Choroid plexus epithelial cell (primary cell): ENCODE data around the gene PHETA1.

ENCODE experiments used
- DNase-seq: peaks from one replicate; pipeline ENCODE4 v3.0.0-alpha.2; 2010; ENCODE audit warnings: low read depth
- H3K4me3 ChIP-seq: 2 replicates; pipeline ENCODE4 v1.5.1; 2011; ENCODE audit warnings: low read depth, mild to moderate bottlenecking, control low read depth, low read length, moderate library complexity
- TF ChIP-seq, protein P1 (sequence below): conservative IDR thresholded peaks from 2 replicates; pipeline ENCODE4 v1.5.1; 2011; ENCODE audit warnings: low read depth, mild to moderate bottlenecking, control low read depth, inconsistent platforms, low read length, moderate library complexity

Gene PHETA1, protein sequence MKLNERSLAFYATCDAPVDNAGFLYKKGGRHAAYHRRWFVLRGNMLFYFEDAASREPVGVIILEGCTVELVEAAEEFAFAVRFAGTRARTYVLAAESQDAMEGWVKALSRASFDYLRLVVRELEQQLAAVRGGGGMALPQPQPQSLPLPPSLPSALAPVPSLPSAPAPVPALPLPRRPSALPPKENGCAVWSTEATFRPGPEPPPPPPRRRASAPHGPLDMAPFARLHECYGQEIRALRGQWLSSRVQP

GRCh38 chr12:111368788-111369495 lies at the start of gene PHETA1:
Gene PHETA1, minus strand, starts transcription at chr12:111369095. Its CDS starts 5,668 bp downstream, at chr12:111363427.
- peak; percentile 88 for DNase-seq
- H3K4me3 ChIP-seq: peak within 1 kb of the TSS; percentile 83
- TF ChIP-seq, protein P1, sequence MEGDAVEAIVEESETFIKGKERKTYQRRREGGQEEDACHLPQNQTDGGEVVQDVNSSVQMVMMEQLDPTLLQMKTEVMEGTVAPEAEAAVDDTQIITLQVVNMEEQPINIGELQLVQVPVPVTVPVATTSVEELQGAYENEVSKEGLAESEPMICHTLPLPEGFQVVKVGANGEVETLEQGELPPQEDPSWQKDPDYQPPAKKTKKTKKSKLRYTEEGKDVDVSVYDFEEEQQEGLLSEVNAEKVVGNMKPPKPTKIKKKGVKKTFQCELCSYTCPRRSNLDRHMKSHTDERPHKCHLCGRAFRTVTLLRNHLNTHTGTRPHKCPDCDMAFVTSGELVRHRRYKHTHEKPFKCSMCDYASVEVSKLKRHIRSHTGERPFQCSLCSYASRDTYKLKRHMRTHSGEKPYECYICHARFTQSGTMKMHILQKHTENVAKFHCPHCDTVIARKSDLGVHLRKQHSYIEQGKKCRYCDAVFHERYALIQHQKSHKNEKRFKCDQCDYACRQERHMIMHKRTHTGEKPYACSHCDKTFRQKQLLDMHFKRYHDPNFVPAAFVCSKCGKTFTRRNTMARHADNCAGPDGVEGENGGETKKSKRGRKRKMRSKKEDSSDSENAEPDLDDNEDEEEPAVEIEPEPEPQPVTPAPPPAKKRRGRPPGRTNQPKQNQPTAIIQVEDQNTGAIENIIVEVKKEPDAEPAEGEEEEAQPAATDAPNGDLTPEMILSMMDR: no peak

- no peak overlapping the region for H3K4me3 ChIP-seq
- DNase-seq: no peak
- TF ChIP-seq, protein P1: no peak
Observed at GRCh38 chr12:111418594-111418880, 49.6 kb upstream of the PHETA1 start.

GRCh38 chr12:111417784-111418593 lies 49.1 kb upstream of the PHETA1 start:
- DNase-seq: no peak
- TF ChIP-seq, protein P1: no peak
- no peak overlapping the region for H3K4me3 ChIP-seq

GRCh38 chr12:111417290-111417689 lies 48.4 kb upstream of the PHETA1 start:
- H3K4me3 ChIP-seq: no peak overlapping the region
- no peak for DNase-seq
- TF ChIP-seq, protein P1: no peak

- DNase-seq: no peak
- TF ChIP-seq, protein P1: no peak
Observed at GRCh38 chr12:111414711-111415252, 45.9 kb upstream of the PHETA1 start.

DNA sequence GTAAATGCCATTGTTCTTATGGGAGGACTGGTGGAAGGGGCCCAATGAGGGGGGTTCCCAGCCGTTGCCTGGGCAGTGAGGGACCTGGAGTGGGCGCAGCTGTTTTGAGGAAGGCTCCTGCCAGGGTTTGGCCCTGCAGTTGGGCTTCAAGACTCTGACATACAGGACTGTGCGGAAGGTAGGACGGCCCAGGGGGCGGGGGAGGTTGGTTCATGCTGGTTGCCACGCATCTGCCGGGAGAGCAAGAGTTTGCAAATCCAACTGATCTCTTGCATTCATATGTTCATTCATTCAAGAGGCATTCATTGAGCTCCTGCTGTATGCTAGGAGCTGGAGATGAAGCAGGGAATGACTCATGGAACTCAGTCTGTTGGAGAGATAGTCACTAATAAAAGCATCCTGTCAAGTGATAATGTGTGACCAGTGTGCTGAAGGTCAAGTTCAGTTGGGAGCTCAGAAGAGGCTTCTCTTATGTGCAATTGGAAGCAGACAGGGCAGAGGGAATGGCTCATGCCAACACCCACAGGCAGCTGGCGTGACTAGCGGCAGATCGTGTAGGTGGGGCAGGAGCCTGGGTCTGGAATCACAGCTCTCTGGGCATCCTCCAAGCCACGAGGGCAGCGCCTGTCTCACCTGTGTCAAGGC lies 44.7 kb upstream of the PHETA1 start:
- no peak overlapping the region for H3K4me3 ChIP-seq
- peak; percentile 39 for DNase-seq
- TF ChIP-seq, protein P1: no peak

More at GRCh38 chr12:111414711-111415252, 45.9 kb upstream of the PHETA1 start:
- H3K4me3 ChIP-seq: no peak overlapping the region
